Measurements from ENCODE around the gene HECW1. TPM values are rescaled to one million over a fixed set of nuclear protein-coding genes. Genes with fewer than 3 reads are reported as not detected.

The HECW1 gene
- total RNA-seq, 1 donor from 2014 or later: 0.11 TPM

DNA sequence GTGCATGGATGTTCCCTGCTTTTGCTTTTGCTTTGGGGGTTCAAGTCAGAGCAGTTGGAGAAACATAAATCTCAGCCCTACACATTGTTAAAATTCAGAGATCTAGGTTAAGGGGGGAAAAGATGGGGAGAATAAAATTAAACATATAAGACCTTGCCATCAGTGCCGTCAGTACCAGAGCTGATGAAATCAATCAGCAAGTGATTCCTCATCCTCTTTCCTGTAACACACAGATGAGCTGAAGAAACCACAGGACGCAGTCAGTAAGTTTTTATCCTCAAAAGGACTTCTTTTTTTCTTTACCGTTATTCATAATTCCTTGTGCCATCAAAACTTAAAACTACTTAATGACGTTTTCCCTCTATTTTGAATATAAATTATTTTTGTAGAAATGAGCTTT is 5.9 kb downstream of the HECW1 start:
- no peaks in the 10 kb centered on the region for H4K20me1 ChIP-seq (ENCODE audit: low read depth)
- H3K27me3 ChIP-seq: peaks cover 22% of the 10 kb centered on the region
- H3K27me3 Mint-ChIP-seq (ENCODE audit: insufficient read depth, low read depth): peaks cover 4% of the 10 kb centered on the region
- no peaks in the 10 kb centered on the region for H3K79me2 ChIP-seq (ENCODE audit: low read depth)
- no peak overlapping the region for H3K27ac ChIP-seq
- DNase-seq (ENCODE audit: low spot score): no peak
- no peaks in the 10 kb centered on the region for H3K36me3 ChIP-seq
- H3K27ac Mint-ChIP-seq: no peak overlapping the region
- peaks cover under 1% of the 10 kb centered on the region for H3F3A ChIP-seq (ENCODE audit: low read depth)
- no peaks in the 10 kb centered on the region for H3K36me3 Mint-ChIP-seq
- H3K9me3 Mint-ChIP-seq: no peaks in the 10 kb centered on the region
- H3K4me3 ChIP-seq: no peak overlapping the region
- no peak overlapping the region for H3K4me2 ChIP-seq
- H3K9me3 ChIP-seq (ENCODE audit: low read depth): no peaks in the 10 kb centered on the region
- peaks cover 12% of the 10 kb centered on the region for H3K4me1 Mint-ChIP-seq
- no peak for TF ChIP-seq EZH2phosphoT487 (IDR thresholded peaks at IDR 0.05)
- no peak for TF ChIP-seq EZH2 (IDR thresholded peaks at IDR 0.05)
- TF ChIP-seq, protein P1, sequence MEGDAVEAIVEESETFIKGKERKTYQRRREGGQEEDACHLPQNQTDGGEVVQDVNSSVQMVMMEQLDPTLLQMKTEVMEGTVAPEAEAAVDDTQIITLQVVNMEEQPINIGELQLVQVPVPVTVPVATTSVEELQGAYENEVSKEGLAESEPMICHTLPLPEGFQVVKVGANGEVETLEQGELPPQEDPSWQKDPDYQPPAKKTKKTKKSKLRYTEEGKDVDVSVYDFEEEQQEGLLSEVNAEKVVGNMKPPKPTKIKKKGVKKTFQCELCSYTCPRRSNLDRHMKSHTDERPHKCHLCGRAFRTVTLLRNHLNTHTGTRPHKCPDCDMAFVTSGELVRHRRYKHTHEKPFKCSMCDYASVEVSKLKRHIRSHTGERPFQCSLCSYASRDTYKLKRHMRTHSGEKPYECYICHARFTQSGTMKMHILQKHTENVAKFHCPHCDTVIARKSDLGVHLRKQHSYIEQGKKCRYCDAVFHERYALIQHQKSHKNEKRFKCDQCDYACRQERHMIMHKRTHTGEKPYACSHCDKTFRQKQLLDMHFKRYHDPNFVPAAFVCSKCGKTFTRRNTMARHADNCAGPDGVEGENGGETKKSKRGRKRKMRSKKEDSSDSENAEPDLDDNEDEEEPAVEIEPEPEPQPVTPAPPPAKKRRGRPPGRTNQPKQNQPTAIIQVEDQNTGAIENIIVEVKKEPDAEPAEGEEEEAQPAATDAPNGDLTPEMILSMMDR (IDR thresholded peaks at IDR 0.05): no peak
- H2AFZ ChIP-seq (replicated peaks): no peak overlapping the region
- H3K4me1 ChIP-seq: peaks cover 11% of the 10 kb centered on the region
- H3K9ac ChIP-seq: no peak overlapping the region
- no peak overlapping the region for H3K4me3 Mint-ChIP-seq

DNA sequence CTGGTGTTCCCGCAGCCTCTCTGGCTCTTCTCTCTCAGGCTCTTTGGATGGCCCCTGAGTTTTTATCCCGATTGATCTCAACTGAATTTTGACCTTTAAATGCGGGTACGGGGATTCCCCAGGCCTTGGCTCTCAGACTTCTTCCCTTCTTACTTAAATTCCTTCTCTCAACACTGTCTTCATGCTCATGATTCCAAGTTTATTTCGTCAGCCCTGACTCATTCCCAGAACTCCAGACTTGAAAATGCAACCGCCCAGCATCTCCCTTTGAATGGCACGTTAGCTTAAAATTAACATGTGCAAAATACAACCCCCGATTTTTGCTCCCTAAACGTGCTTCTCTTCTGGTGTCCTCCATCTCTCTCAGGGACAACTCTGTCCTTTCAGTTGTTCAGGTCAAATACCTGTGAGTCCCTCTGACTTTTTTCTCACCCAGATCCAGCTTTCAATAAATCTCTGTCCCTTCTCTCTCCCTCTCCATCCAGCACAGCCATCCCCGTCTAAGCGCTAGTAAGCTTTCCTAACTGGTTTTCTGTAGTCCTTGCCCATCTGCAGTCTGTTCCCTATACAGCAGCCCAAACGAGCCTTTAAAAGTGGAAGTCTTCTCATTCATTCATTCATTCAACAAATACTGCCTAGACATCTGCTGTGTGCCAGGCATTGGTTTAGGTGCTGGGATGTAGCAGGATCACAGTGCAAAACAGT is 7.1 kb downstream of the HECW1 start:
- no peak overlapping the region for H3K4me3 ChIP-seq
- no peak overlapping the region for H3K4me3 Mint-ChIP-seq
- no peaks in the 10 kb centered on the region for H3F3A ChIP-seq (ENCODE audit: low read depth)
- H3K79me2 ChIP-seq (ENCODE audit: low read depth): no peaks in the 10 kb centered on the region
- no peak overlapping the region for H3K27ac Mint-ChIP-seq
- peaks cover 3% of the 10 kb centered on the region for H3K4me1 Mint-ChIP-seq
- H3K36me3 ChIP-seq: no peaks in the 10 kb centered on the region
- H3K27me3 Mint-ChIP-seq (ENCODE audit: insufficient read depth, low read depth): peaks cover 3% of the 10 kb centered on the region
- H3K9ac ChIP-seq: no peak overlapping the region
- H4K20me1 ChIP-seq (ENCODE audit: low read depth): no peaks in the 10 kb centered on the region
- no peaks in the 10 kb centered on the region for H3K36me3 Mint-ChIP-seq
- no peaks in the 10 kb centered on the region for H3K9me3 ChIP-seq (ENCODE audit: low read depth)
- no peak overlapping the region for H3K4me2 ChIP-seq
- peaks cover 10% of the 10 kb centered on the region for H3K27me3 ChIP-seq
- H3K27ac ChIP-seq: no peak overlapping the region
- TF ChIP-seq, protein P1 (IDR thresholded peaks at IDR 0.05): no peak
- TF ChIP-seq EZH2phosphoT487 (IDR thresholded peaks at IDR 0.05): no peak
- TF ChIP-seq EZH2 (IDR thresholded peaks at IDR 0.05): no peak
- no peaks in the 10 kb centered on the region for H3K9me3 Mint-ChIP-seq
- peak overlapping the region; percentile 7 for H2AFZ ChIP-seq (replicated peaks)
- H3K4me1 ChIP-seq: peaks cover 4% of the 10 kb centered on the region
- no peak for DNase-seq (ENCODE audit: low spot score)

GRCh38 chr7:43121973-43122372 is 9.5 kb downstream of the HECW1 start:
- TF ChIP-seq, protein P1 (IDR thresholded peaks at IDR 0.05): no peak
- TF ChIP-seq EZH2 (IDR thresholded peaks at IDR 0.05) (no peak), EZH2phosphoT487 (IDR thresholded peaks at IDR 0.05) (no peak)
- Mint-ChIP-seq H3K27ac (no peak overlapping the region), H3K27me3 (ENCODE audit: insufficient read depth, low read depth) (peaks cover 2% of the 10 kb centered on the region), H3K4me1 (no peaks in the 10 kb centered on the region), H3K4me3 (no peak overlapping the region), H3K36me3 (no peaks in the 10 kb centered on the region), H3K9me3 (no peaks in the 10 kb centered on the region)
- H3K27me3 ChIP-seq: no peaks in the 10 kb centered on the region
- H2AFZ ChIP-seq (replicated peaks): no peak overlapping the region
- H3K9me3 ChIP-seq (ENCODE audit: low read depth): no peaks in the 10 kb centered on the region
- no peaks in the 10 kb centered on the region for H3F3A ChIP-seq (ENCODE audit: low read depth)
- no peak for DNase-seq (ENCODE audit: low spot score)
- no peak overlapping the region for H3K4me3 ChIP-seq
- H4K20me1 ChIP-seq (ENCODE audit: low read depth): no peaks in the 10 kb centered on the region
- H3K4me2 ChIP-seq: no peak overlapping the region
- no peaks in the 10 kb centered on the region for H3K79me2 ChIP-seq (ENCODE audit: low read depth)
- no peak overlapping the region for H3K9ac ChIP-seq
- H3K4me1 ChIP-seq: no peaks in the 10 kb centered on the region
- no peaks in the 10 kb centered on the region for H3K36me3 ChIP-seq
- H3K27ac ChIP-seq: no peak overlapping the region

Data from neural progenitor cell (in vitro differentiated cells).